Fibroblast of lung (primary cell): Measurements from ENCODE around the gene CHURC1. TPM values are rescaled to one million over a fixed set of nuclear protein-coding genes. Genes with fewer than 3 reads are reported as not detected.

Experiments used
- DNase-seq, 2 donors: peaks; one replicate each; pipeline versions ENCODE4 v3.0.0 to v3.0.0-alpha.2; 2010; ENCODE audit warnings: low read depth in 2 of 2
- H2AFZ ChIP-seq: 2 replicates; pipeline ENCODE4 v1.5.1; 2012; ENCODE audit warnings: low read length, control low read depth, inconsistent platforms
- H3K27ac ChIP-seq: 2 replicates; pipeline ENCODE4 v1.5.1; 2011; ENCODE audit warnings: low read length, control low read depth; ENCODE audit not compliant: insufficient read depth
- H3K27me3 ChIP-seq: 2 replicates; pipeline ENCODE4 v1.5.1; 2011; ENCODE audit warnings: mild to moderate bottlenecking, low read length; ENCODE audit not compliant: control insufficient read depth, insufficient read depth
- H3K36me3 ChIP-seq: 2 replicates; pipeline ENCODE4 v1.5.1; 2011; ENCODE audit warnings: low read length; ENCODE audit not compliant: control insufficient read depth, insufficient read depth
- H3K4me1 ChIP-seq: 2 replicates; pipeline ENCODE4 v1.5.1; 2011; ENCODE audit warnings: low read length; ENCODE audit not compliant: control insufficient read depth, insufficient read depth; ENCODE audit errors: extremely low read depth
- H3K4me2 ChIP-seq: 2 replicates; pipeline ENCODE4 v1.5.1; 2011; ENCODE audit warnings: low read length, control low read depth; ENCODE audit not compliant: insufficient read depth; ENCODE audit errors: extremely low read depth
- H3K4me3 ChIP-seq, 4 experiments: fragments of 200-600 bp in 1 of 4; sonication (generic) in 1 of 4; replicated peaks in 1 of 4; 2 replicates each; pipeline ENCODE4 v1.5.1; 2011 to 2016; ENCODE audit warnings: low read length in 4 of 4, low read depth in 3 of 4, mild to moderate bottlenecking in 3 of 4, control low read depth in 2 of 4, inconsistent platforms in 1 of 4, mixed read lengths in 1 of 4; ENCODE audit not compliant: insufficient read depth in 1 of 4; ENCODE audit errors: control extremely low read depth in 1 of 4
- H3K79me2 ChIP-seq: 2 replicates; pipeline ENCODE4 v1.5.1; 2012; ENCODE audit warnings: mild to moderate bottlenecking, low read length, inconsistent platforms; ENCODE audit not compliant: control insufficient read depth, insufficient read depth
- H3K9ac ChIP-seq: 2 replicates; pipeline ENCODE4 v1.5.1; 2011; ENCODE audit warnings: mild to moderate bottlenecking, low read length, control low read depth; ENCODE audit not compliant: insufficient read depth
- H3K9me3 ChIP-seq: 2 replicates; pipeline ENCODE4 v1.5.1; 2012; ENCODE audit warnings: low read depth, low read length; ENCODE audit not compliant: control insufficient read depth, insufficient read depth
- H4K20me1 ChIP-seq: 2 replicates; pipeline ENCODE4 v1.5.1; 2011; ENCODE audit warnings: low read length; ENCODE audit not compliant: control insufficient read depth, insufficient read depth; ENCODE audit errors: extremely low read depth
- CTCF ChIP-seq, 2 donors: IDR thresholded peaks in 1 of 2; conservative IDR thresholded peaks in 1 of 2; 1 replicate in 1 of 2; 2 replicates in 1 of 2; pipeline ENCODE4 v1.5.1; 2011 to 2012; ENCODE audit warnings: low read length in 2 of 2, control low read depth in 1 of 2, inconsistent platforms in 1 of 2, low read depth in 1 of 2, mild to moderate bottlenecking in 1 of 2
- EZH2 ChIP-seq: IDR thresholded peaks from 2 replicates; pipeline ENCODE4 v1.5.1; 2012; ENCODE audit warnings: low read length, control low read depth, mild to moderate bottlenecking; ENCODE audit errors: missing control alignments
- polyA plus RNA-seq, 2 donors: library from polyadenylated mRNA; depleted of rRNA in 1 of 2; stranded (reverse) in 1 of 2; unstranded in 1 of 2; fragments of >200 nt; gene quantifications; 2 replicates each; pipeline ENCODE4 v1.2.1, GENCODE V29; 2011 to 2012; ENCODE audit warnings: missing spikeins in 1 of 2
- total RNA-seq: library from RNA; depleted of rRNA; stranded (reverse); fragments of >200 nt; gene quantifications from 2 replicates; pipeline ENCODE4 v1.2.1, GENCODE V29; 2014

Gene CHURC1
- total and polyA plus RNA-seq, 2 donors (not counting 1 experiment from before 2014, with no cell fraction given), result 38.6 to 89.5 TPM

- no peak for DNase-seq
- H3K4me1 ChIP-seq, result no peaks in the 10 kb centered on the region
- no peak overlapping the region for H3K4me2 ChIP-seq
- no peak overlapping the region for H3K9ac ChIP-seq
- no peaks in the 10 kb centered on the region for H3K9me3 ChIP-seq
- no peaks in the 10 kb centered on the region for H3K79me2 ChIP-seq
- TF ChIP-seq EZH2 (no peak), CTCF (conservative IDR thresholded peaks at IDR 0.05 in 1 of 2, IDR thresholded peaks at IDR 0.05 in 1 of 2; ENCODE audit: low read depth in 1 of 2, low read length in 2 of 2) (no peak)
- H4K20me1 ChIP-seq, result no peaks in the 10 kb centered on the region
- H3K36me3 ChIP-seq, result no peaks in the 10 kb centered on the region
- no peaks in the 10 kb centered on the region for H3K27me3 ChIP-seq
- no peak overlapping the region for H3K4me3 ChIP-seq
- no peak overlapping the region for H3K27ac ChIP-seq
- no peak overlapping the region for H2AFZ ChIP-seq
Measured at GRCh38 chr14:64943556-64943955, 29.3 kb downstream of the CHURC1 start.

- no peaks in the 10 kb centered on the region for H3K9me3 ChIP-seq
- TF ChIP-seq CTCF (conservative IDR thresholded peaks at IDR 0.05 in 1 of 2, IDR thresholded peaks at IDR 0.05 in 1 of 2; ENCODE audit: low read depth in 1 of 2, low read length in 2 of 2) (no peak), EZH2 (no peak)
- H3K27ac ChIP-seq, result no peak overlapping the region
- no peak overlapping the region for H2AFZ ChIP-seq
- no peaks in the 10 kb centered on the region for H3K27me3 ChIP-seq
- H3K4me2 ChIP-seq, result no peak overlapping the region
- H4K20me1 ChIP-seq, result no peaks in the 10 kb centered on the region
- no peaks in the 10 kb centered on the region for H3K36me3 ChIP-seq
- no peak overlapping the region for H3K9ac ChIP-seq
- DNase-seq, result no peak
- H3K4me3 ChIP-seq, result no peak overlapping the region
- no peaks in the 10 kb centered on the region for H3K4me1 ChIP-seq
- H3K79me2 ChIP-seq, result no peaks in the 10 kb centered on the region
Measured at GRCh38 chr14:64944041-64944440, 29.8 kb downstream of the CHURC1 start.

- no peak for DNase-seq
- Histone ChIP-seq H3K4me2 (no peak overlapping the region), H2AFZ (no peak overlapping the region), H4K20me1 (no peaks in the 10 kb centered on the region), H3K9me3 (no peaks in the 10 kb centered on the region), H3K4me3 (no peak overlapping the region), H3K79me2 (no peaks in the 10 kb centered on the region), H3K27me3 (no peaks in the 10 kb centered on the region), H3K27ac (no peak overlapping the region), H3K4me1 (no peaks in the 10 kb centered on the region), H3K9ac (no peak overlapping the region), H3K36me3 (no peaks in the 10 kb centered on the region)
- TF ChIP-seq EZH2 (no peak), CTCF (conservative IDR thresholded peaks at IDR 0.05 in 1 of 2, IDR thresholded peaks at IDR 0.05 in 1 of 2; ENCODE audit: low read depth in 1 of 2, low read length in 2 of 2) (no peak)
Measured at GRCh38 chr14:64944861-64945260, 30.6 kb downstream of the CHURC1 start.
